UCSD-AML1 (cell line): ENCODE data around the gene ZNF419.
"Not testable (repeated sequence)": the region's sequence is repeated elsewhere in the genome, so short reads cannot be mapped to it uniquely, and the experiment has no call there.

Experiments used
- DNase-seq: peaks from one replicate; lab custom pipeline; 2025; ENCODE audit not compliant: unreplicated experiment; lab: John Stamatoyannopoulos, UW

ZNF419 gene

GRCh38 chr19:57487477-57488298 lies at the start of gene ZNF419:
Gene ZNF419 (plus strand): TSS chr19:57487750. CDS start chr19:57487951, 201 bp downstream.
- peak; percentile 86 for DNase-seq

GRCh38 chr19:57437931-57438330 lies 49.6 kb upstream of the ZNF419 start:
- DNase-seq, result no peak

GRCh38 chr19:57438925-57439324 lies 48.6 kb upstream of the ZNF419 start:
- no peak for DNase-seq

DNA sequence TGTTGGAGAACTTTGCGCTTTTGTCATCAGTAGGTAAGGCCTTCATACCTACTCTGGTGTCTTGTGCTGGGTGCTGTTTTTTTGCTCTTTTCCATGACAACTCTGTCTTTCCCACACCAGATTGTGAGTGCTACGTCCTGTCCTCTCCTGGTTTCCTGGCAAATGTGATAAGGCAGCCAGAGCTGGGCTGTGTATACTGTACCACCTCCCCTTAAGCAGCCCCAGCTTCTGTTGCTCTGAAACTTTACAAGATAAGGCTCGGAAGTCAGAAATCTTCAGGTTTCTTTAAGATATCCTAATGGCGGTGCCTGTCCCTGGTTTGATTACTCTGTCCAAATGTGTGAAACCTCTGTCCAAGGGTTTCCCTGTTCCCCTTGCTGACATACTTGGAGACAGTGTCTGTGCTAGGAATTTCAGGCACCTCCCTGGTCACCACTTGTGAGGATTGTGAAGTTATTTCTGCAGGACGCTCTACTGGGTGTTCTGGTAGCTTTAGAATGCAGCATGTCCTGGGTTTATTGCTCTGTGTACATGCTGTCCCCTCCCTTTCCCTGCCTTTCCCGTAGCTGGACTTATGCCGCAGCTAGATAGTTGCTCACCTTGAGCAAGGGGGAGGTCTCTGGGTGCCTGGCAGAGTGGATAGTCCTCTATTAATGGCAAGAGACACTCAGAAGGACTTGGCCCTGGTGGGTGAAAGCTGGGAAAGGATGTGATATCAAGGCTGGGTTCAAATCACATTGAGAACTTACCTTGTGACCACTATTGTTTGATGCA lies 45.4 kb upstream of the ZNF419 start:
- no peak for DNase-seq

GRCh38 chr19:57443121-57443696 lies 44.3 kb upstream of the ZNF419 start:
- DNase-seq, result no peak

DNA sequence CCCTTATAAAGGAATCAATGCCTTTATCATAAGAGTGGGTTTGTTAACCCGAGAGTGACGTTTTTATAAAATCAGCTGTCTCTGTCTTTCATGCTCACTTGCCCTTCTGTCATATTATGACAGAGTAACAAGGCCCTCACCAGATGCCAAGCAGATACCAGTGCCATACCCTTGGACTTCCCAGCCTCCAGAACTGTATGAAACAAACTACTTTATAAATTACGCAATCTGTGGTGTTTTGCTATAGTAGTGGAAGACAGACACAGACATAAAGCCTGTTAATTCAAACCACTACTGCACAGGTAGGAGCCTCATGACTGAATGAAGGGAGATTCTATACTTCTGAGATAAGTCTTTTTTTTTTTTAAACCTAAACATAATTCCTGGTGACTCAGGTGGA lies 35.2 kb upstream of the ZNF419 start:
- DNase-seq, result no peak

- peak; percentile 28 for DNase-seq
Observed at GRCh38 chr19:57465680-57466381, 21.7 kb upstream of the ZNF419 start.

GRCh38 chr19:57466489-57466888 lies 21.1 kb upstream of the ZNF419 start:
- no peak for DNase-seq

DNA sequence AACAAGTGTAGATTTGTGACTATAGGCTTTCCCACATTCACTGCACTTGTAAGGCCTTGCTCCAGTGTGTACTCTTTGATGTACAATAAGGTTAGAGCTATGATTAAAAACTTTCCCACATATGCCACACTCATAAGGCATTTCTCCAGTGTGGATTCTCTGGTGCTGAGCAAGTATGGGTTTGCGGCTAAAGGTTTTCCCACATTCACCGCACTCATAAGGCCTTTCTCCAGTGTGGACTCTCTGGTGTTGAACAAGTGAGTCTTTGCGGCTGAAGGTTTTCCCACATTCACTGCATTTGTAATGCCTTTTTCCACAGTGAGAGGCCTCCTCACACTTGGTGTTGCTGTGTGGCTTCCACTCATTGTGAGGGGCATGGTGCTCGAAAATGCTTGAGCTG lies 13.9 kb upstream of the ZNF419 start:
- DNase-seq, result no peak

- DNase-seq, result peak; percentile 84
Observed at GRCh38 chr19:57477191-57478008, 10.2 kb upstream of the ZNF419 start, which contains the start of gene ZNF772. Gene ZNF772 (minus strand): TSS chr19:57477566. CDS start chr19:57477309, 257 bp downstream.

DNA sequence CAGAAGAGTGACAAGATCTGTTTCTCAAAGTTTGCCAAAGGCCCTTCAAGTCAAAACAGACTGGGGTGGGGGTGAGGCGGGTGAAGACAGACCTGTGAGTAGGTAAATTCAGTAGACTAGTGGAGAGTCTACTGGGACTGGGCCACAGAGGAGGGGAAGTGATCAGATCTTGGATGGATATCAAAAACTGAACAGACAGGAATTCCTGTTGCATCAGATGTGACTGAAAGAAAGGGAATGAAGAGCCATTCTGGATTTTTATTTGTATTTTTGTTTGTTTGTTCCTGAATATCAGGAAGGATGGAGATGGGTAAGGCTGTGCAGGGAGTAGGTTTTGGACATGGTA lies 722 bp downstream of the ZNF419 start:
- DNase-seq, result not testable (repeated sequence)

- DNase-seq, result not testable (repeated sequence)
Observed at GRCh38 chr19:57499332-57499679, 11.8 kb downstream of the ZNF419 start.

GRCh38 chr19:57499680-57500395 lies 12.3 kb downstream of the ZNF419 start, which contains the start of gene ZNF773:
Gene ZNF773 (plus strand): TSS chr19:57499938. CDS start chr19:57500081, 143 bp downstream.
- DNase-seq, result peak; percentile 96

DNA sequence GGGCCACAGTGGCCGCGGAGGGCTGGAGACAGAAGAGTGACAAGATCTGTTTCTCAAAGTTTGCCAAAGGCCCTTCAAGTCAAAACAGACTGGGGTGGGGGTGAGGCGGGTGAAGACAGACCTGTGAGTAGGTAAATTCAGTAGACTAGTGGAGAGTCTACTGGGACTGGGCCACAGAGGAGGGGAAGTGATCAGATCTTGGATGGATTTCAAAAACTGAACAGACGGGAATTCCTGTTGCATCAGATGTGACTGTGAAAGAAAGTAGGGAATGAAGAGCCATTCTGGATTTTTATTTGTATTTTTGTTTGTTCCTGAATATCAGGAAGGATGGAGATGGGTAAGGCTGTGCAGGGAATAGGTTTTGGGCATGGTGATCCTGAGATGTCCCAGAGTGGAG lies 12.8 kb downstream of the ZNF419 start:
- DNase-seq, result not testable (repeated sequence)

GRCh38 chr19:57506163-57506562 lies 18.6 kb downstream of the ZNF419 start:
- DNase-seq, result no peak

- no peak for DNase-seq
Observed at GRCh38 chr19:57511484-57511883, 23.9 kb downstream of the ZNF419 start.

- no peak for DNase-seq
Observed at GRCh38 chr19:57512845-57513244, 25.3 kb downstream of the ZNF419 start.

GRCh38 chr19:57515255-57515654 lies 27.7 kb downstream of the ZNF419 start:
- no peak for DNase-seq

DNA sequence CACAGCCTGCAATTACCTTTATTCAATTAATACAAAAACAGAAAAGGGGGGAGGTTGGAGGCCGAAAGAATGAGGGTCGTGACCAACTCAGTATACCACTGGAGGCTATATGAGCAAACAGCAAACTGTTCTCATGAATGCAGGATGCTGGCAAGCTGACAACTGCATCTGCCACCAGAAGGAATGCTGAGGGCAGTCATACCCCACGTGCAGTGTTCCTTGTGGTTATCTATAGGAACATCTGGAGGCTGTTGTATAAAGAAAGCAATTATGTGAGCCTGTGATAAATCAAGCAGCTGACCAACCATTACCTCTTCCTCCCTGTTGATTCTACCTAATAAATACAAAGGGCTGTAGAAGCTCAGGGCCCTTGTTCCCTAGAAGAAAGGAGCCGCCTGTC lies 30.5 kb downstream of the ZNF419 start:
- not testable (repeated sequence) for DNase-seq
